Measurements from ENCODE around the gene FAM107B. TPM values are rescaled to one million over a fixed set of nuclear protein-coding genes. Genes with fewer than 3 reads are reported as not detected.

Gene FAM107B
- total and polyA plus RNA-seq, 2 donors (not counting 3 experiments of a cell fraction or from before 2014, with no cell fraction given) = 39.2 to 176 TPM

DNA sequence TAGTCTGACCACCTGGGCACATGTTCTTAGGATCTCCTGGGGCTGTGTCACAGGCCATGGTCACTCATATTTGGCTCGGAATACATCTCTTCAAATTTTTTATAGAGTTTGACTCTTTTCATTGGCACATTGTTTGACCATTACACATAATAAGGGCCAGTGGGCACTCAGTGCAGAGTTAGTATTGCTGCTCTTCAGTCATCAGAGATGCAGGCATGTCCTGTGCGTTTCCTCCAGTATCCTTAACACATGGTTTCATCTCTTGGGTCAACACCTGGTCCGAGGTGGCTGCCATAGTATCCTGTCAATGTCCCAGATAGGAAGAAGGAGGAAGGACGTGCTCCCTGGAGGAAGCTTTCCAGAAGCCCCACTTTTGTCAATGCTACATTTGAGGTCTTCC, 125.0 kb downstream of the FAM107B start:
- CTCF ChIA-PET = interaction anchor here (1.4 to 2.4 kb wide), 2 partner anchors 11 to 196 kb away, joined by 3 to 7 read pairs; no protein-coding TSS in a partner anchor
- Histone ChIP-seq H3K9ac (replicated peaks; ENCODE audit: extremely low read depth, insufficient read depth, low read length) (no peak overlapping the region), H3K4me3 (replicated peaks in 1 of 3; ENCODE audit: insufficient read depth in 1 of 3, low read depth in 1 of 3, low read length in 3 of 3) (no peak overlapping the region), H3K27ac (ENCODE audit: insufficient read depth, low read depth, low read length) (no peak overlapping the region), H3K27me3 (ENCODE audit: control insufficient read depth in 2 of 2, insufficient read depth in 2 of 2, low read length in 2 of 2) (no peaks in the 10 kb centered on the region), H3K36me3 (ENCODE audit: control insufficient read depth in 2 of 2, extremely low read depth in 1 of 2, insufficient read depth in 2 of 2, low read length in 2 of 2) (no peaks in the 10 kb centered on the region), H3K79me2 (ENCODE audit: control insufficient read depth, insufficient read depth, low read length) (no peaks in the 10 kb centered on the region), H3K9me1 (replicated peaks; ENCODE audit: control insufficient read depth, extremely low read depth, insufficient read depth, low read length) (no peaks in the 10 kb centered on the region), H3K4me2 (ENCODE audit: insufficient read depth, low read length) (no peak overlapping the region), H4K20me1 (replicated peaks; ENCODE audit: control insufficient read depth, extremely low read depth, insufficient read depth, low read length) (no peaks in the 10 kb centered on the region), H2AFZ (ENCODE audit: low read depth, low read length) (no peak overlapping the region), H3K4me1 (ENCODE audit: control insufficient read depth, extremely low read depth, insufficient read depth, low read length) (peaks cover 8% of the 10 kb centered on the region), H3K9me3 (replicated peaks; ENCODE audit: control insufficient read depth, insufficient read depth, low read length) (no peaks in the 10 kb centered on the region)
- no TSS peak for BruUV-seq (replicated peaks)
- DNase-seq (ENCODE audit: low read depth, low spot score) = no peak
- intact Hi-C loops (cut with micrococcal nuclease) = no loop called here
- POLR2A ChIA-PET = no interaction called here
- TF ChIP-seq EZH2 (IDR thresholded peaks at IDR 0.05; ENCODE audit: borderline replicate concordance, low read depth, low read length, severe bottlenecking) = no peak
- dilution Hi-C loops (cut with MboI; ENCODE audit: extremely low pct_ligation_motif_present, low sequenced_read_pairs) = no loop called here
- no peak for FAIRE-seq

DNA sequence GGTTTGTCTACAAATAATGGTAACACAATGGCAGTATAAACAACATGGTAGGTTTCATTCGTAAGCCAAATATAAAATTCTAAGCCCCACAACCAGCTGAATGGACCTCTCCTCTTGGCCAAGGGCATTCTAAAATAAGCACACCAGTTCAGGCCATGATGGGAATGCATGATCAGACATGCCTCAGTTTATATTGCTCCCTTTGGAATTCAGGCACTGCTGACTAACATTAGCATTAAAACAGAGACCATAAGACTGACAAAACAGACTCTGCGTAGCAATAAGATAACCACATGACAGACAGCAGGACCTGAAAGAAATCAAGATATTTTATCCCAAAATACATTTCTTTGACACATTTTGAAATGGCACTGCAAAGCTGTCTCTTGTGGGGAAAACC, 125.8 kb downstream of the FAM107B start:
- POLR2A ChIA-PET = no interaction called here
- no peak overlapping the region for H3K4me2 ChIP-seq (ENCODE audit: insufficient read depth, low read length)
- dilution Hi-C loops (cut with MboI; ENCODE audit: extremely low pct_ligation_motif_present, low sequenced_read_pairs) (no loop called here), intact Hi-C loops (cut with micrococcal nuclease) (no loop called here)
- no peaks in the 10 kb centered on the region for H3K79me2 ChIP-seq (ENCODE audit: control insufficient read depth, insufficient read depth, low read length)
- H3K36me3 ChIP-seq (ENCODE audit: control insufficient read depth in 2 of 2, extremely low read depth in 1 of 2, insufficient read depth in 2 of 2, low read length in 2 of 2) = no peaks in the 10 kb centered on the region
- no peak overlapping the region for H2AFZ ChIP-seq (ENCODE audit: low read depth, low read length)
- H3K9ac ChIP-seq (replicated peaks; ENCODE audit: extremely low read depth, insufficient read depth, low read length) = no peak overlapping the region
- FAIRE-seq = no peak
- no peaks in the 10 kb centered on the region for H3K9me3 ChIP-seq (replicated peaks; ENCODE audit: control insufficient read depth, insufficient read depth, low read length)
- CTCF ChIA-PET = interaction anchor here (1.5 to 2.4 kb wide), 2 partner anchors 9 to 10 kb away, joined by 7 read pairs; no protein-coding TSS in a partner anchor
- H3K4me1 ChIP-seq (ENCODE audit: control insufficient read depth, extremely low read depth, insufficient read depth, low read length) = peaks cover 8% of the 10 kb centered on the region
- no TSS peak for BruUV-seq (replicated peaks)
- DNase-seq (ENCODE audit: low read depth, low spot score) = no peak
- H3K9me1 ChIP-seq (replicated peaks; ENCODE audit: control insufficient read depth, extremely low read depth, insufficient read depth, low read length) = no peaks in the 10 kb centered on the region
- H3K4me3 ChIP-seq (replicated peaks in 1 of 3; ENCODE audit: insufficient read depth in 1 of 3, low read depth in 1 of 3, low read length in 3 of 3) = no peak overlapping the region
- no peak for TF ChIP-seq POLR2AphosphoS5 (IDR thresholded peaks at IDR 0.05; ENCODE audit: insufficient read depth, low read depth, low read length)
- TF ChIP-seq POLR2A (IDR thresholded peaks at IDR 0.05; ENCODE audit: low read depth, low read length) = no peak
- TF ChIP-seq EZH2 (IDR thresholded peaks at IDR 0.05; ENCODE audit: borderline replicate concordance, low read depth, low read length, severe bottlenecking) = no peak
- no peak for TF ChIP-seq CTCF (IDR thresholded peaks at IDR 0.05; ENCODE audit: extremely low read depth in 1 of 2, insufficient read depth in 1 of 2, low read depth in 1 of 2, low read length in 2 of 2)
- no peak for TF ChIP-seq GATA2 (IDR thresholded peaks at IDR 0.05; ENCODE audit: insufficient read depth, insufficient read length, low read depth, low read length)
- no peak for TF ChIP-seq JUN (IDR thresholded peaks at IDR 0.05; ENCODE audit: borderline replicate concordance, insufficient read depth, insufficient read length, low read depth)
- TF ChIP-seq MYC (IDR thresholded peaks at IDR 0.05; ENCODE audit: low read depth, low read length) = no peak
- TF ChIP-seq, protein P1, sequence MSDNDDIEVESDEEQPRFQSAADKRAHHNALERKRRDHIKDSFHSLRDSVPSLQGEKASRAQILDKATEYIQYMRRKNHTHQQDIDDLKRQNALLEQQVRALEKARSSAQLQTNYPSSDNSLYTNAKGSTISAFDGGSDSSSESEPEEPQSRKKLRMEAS (IDR thresholded peaks at IDR 0.05; ENCODE audit: insufficient read depth, insufficient read length) = no peak
- no peak for TF ChIP-seq FOS (IDR thresholded peaks at IDR 0.05; ENCODE audit: borderline replicate concordance, insufficient read depth, low read length)
- no peak overlapping the region for H3K27ac ChIP-seq (ENCODE audit: insufficient read depth, low read depth, low read length)
- H4K20me1 ChIP-seq (replicated peaks; ENCODE audit: control insufficient read depth, extremely low read depth, insufficient read depth, low read length) = no peaks in the 10 kb centered on the region
- no peaks in the 10 kb centered on the region for H3K27me3 ChIP-seq (ENCODE audit: control insufficient read depth in 2 of 2, insufficient read depth in 2 of 2, low read length in 2 of 2)

Measured in endothelial cell of umbilical vein (primary cell).